HG03045 (cell line): ENCODE data around the gene EPX.

Experiments used
- ATAC-seq: cut with Tn5 transposase; IDR thresholded peaks from one replicate; pipeline ENCODE4 v1.9.1; 2021; ENCODE audit warnings: mild to moderate bottlenecking, moderate library complexity; ENCODE audit not compliant: unreplicated experiment

Gene EPX

DNA sequence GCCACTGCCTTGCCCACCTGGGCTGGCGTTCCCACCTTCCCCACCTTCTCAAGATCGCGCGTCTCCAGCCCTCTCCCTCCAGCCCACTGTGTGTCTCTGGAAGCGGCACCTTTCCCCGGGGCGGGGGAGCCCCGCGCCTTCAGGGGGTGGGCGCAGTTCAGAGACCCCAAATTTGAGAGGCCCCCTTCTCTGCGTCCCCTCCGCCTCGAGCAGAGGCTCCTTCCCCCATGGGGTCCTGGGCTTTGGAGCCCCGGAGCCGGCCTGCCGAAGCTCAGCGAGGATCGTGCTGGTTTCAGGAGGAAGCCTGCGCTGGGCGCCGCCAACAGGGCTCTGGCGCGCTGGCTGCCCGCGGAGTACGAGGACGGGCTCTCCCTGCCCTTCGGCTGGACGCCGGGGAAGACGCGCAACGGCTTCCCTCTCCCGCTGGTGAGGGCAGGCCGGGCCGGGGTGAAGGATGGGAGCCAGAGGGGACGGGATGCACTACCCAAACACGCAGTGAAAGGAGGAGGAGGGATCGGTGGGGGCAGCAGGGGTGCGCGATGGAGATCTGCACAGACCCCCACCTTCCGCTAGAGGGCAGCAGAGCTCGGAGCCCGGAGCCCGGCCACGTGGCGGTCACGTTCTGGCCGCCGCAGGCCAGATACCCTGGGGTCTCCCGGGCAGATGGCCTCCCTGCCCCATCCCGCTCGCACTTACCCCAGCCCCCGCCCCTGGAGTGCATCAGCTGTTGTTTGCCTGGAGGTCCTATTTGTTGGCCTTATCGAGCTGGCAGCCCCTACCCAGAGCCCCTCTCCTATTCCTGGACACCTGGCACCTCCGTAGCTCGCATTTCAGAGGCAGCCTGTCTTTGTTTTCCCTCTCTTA, 57.0 kb downstream of the EPX start:
- peak; percentile 57 for ATAC-seq

- ATAC-seq, result no peak
Measured at GRCh38 chr17:58250344-58251011, 58.0 kb downstream of the EPX start.

- no peak for ATAC-seq
Measured at GRCh38 chr17:58252141-58252540, 59.6 kb downstream of the EPX start.

- no peak for ATAC-seq
Measured at GRCh38 chr17:58253082-58253481, 60.6 kb downstream of the EPX start.
